K562 (cell line): ENCODE results near the gene FBN3. TPM values are rescaled to one million over a fixed set of nuclear protein-coding genes. Genes with fewer than 3 reads are reported as not detected.
A peak's percentile ranks its signal among the peaks of the same experiment; 100 is the strongest.

Experiments used
- BMI1 ChIP-seq: fragments of 150-350 bp; IDR thresholded peaks from 2 replicates; pipeline ENCODE4 v1.6.1; 2014; ENCODE audit warnings: low read length
- CREB1 ChIP-seq, 2 experiments: sonication (generic) in 1 of 2; formaldehyde crosslinking in 1 of 2; IDR thresholded peaks; 2 replicates each; pipeline versions ENCODE4 v1.6.1 to v1.8.0; 2012 to 2022; ENCODE audit warnings: inconsistent platforms in 1 of 2, mild to moderate bottlenecking in 1 of 2, missing genetic modification reagents in 1 of 2, moderate library complexity in 1 of 2
- STAG1 ChIP-seq: sonication (generic); formaldehyde crosslinking; IDR thresholded peaks from 2 replicates; pipeline ENCODE4 v1.5.0; 2020; ENCODE audit warnings: missing genetic modification reagents, borderline replicate concordance
- ZNF511 ChIP-seq: sonication (generic); formaldehyde crosslinking; IDR thresholded peaks from 2 replicates; pipeline ENCODE4 v1.8.0; 2022; ENCODE audit warnings: mild to moderate bottlenecking, missing genetic modification reagents
- polyA plus RNA-seq, 8 experiments: library from polyadenylated mRNA; depleted of rRNA in 4 of 8; stranded (reverse) in 5 of 8; unstranded in 3 of 8; fragments of >200 nt; fragmentation: Nextera tagmentation in 2 of 8; fragmentation: Illumina TruSeq in 1 of 8; extraction: Ambion mirVana in 2 of 8; extraction: Trizol in 1 of 8; gene quantifications; 2 replicates each; pipeline versions ENCODE4 v1.2.1 to v1.2.3, GENCODE V29; 2011 to 2014; ENCODE audit warnings: inconsistent platforms in 1 of 8, missing spikeins in 1 of 8
- total RNA-seq, 7 experiments: library from RNA; depleted of rRNA in 6 of 7; stranded (reverse); fragments of >200 nt in 6 of 7; fragmentation: Illumina TruSeq in 2 of 7; extraction: Trizol in 2 of 7; gene quantifications; 2 replicates each; pipeline versions ENCODE4 v1.2.1 to v1.2.3, GENCODE V29; 2011 to 2021; ENCODE audit warnings: low replicate concordance in 1 of 7
- TF ChIP-seq, protein P1 (sequence below): fragments of 450-650 bp; IDR thresholded peaks from 2 replicates; pipeline ENCODE4 v1.6.1; 2016; ENCODE audit warnings: mild to moderate bottlenecking

FBN3 gene
- total and polyA plus RNA-seq, 9 of the 15 experiments (the other 6 are each of a cell fraction or from before 2014, with no cell fraction given): under 0.01 to 0.29 (median 0.01) TPM; not detected in 4

GRCh38 chr19:8050274-8051096 is 98.9 kb downstream of the FBN3 start (continued):
- peak; percentile 24; the same call in 1 of the 2 replicates for TF ChIP-seq ZNF511 (CRISPR knock-in tag)
- TF ChIP-seq, protein P1, sequence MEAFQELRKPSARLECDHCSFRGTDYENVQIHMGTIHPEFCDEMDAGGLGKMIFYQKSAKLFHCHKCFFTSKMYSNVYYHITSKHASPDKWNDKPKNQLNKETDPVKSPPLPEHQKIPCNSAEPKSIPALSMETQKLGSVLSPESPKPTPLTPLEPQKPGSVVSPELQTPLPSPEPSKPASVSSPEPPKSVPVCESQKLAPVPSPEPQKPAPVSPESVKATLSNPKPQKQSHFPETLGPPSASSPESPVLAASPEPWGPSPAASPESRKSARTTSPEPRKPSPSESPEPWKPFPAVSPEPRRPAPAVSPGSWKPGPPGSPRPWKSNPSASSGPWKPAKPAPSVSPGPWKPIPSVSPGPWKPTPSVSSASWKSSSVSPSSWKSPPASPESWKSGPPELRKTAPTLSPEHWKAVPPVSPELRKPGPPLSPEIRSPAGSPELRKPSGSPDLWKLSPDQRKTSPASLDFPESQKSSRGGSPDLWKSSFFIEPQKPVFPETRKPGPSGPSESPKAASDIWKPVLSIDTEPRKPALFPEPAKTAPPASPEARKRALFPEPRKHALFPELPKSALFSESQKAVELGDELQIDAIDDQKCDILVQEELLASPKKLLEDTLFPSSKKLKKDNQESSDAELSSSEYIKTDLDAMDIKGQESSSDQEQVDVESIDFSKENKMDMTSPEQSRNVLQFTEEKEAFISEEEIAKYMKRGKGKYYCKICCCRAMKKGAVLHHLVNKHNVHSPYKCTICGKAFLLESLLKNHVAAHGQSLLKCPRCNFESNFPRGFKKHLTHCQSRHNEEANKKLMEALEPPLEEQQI: no peak
- TF ChIP-seq STAG1 (CRISPR knock-in tag): no peak
- TF ChIP-seq BMI1: no peak
- 0 out of 2 replicates have a peak, but pooled peaks have one; percentile 31 for TF ChIP-seq CREB1 (IDR thresholded peaks at IDR 0.05)
- no peak; the same call in 1 of the 2 replicates for TF ChIP-seq CREB1 (CRISPR knock-in tag; IDR thresholded peaks at IDR 0.05)
